CD1c-positive myeloid dendritic cell (primary cell): ENCODE data around the gene DYNC2I2.
"Not testable (repeated sequence)": the region's sequence is repeated elsewhere in the genome, so short reads cannot be mapped to it uniquely, and the experiment has no call there.

Experiments used
- DNase-seq: peaks from one replicate; pipeline ENCODE4 v3.0.0-alpha.2; 2016; ENCODE audit errors: extremely low spot score

The DYNC2I2 gene

GRCh38 chr9:128685636-128686489 lies 29.2 kb upstream of the DYNC2I2 start:
- DNase-seq, result peak; percentile 56

DNA sequence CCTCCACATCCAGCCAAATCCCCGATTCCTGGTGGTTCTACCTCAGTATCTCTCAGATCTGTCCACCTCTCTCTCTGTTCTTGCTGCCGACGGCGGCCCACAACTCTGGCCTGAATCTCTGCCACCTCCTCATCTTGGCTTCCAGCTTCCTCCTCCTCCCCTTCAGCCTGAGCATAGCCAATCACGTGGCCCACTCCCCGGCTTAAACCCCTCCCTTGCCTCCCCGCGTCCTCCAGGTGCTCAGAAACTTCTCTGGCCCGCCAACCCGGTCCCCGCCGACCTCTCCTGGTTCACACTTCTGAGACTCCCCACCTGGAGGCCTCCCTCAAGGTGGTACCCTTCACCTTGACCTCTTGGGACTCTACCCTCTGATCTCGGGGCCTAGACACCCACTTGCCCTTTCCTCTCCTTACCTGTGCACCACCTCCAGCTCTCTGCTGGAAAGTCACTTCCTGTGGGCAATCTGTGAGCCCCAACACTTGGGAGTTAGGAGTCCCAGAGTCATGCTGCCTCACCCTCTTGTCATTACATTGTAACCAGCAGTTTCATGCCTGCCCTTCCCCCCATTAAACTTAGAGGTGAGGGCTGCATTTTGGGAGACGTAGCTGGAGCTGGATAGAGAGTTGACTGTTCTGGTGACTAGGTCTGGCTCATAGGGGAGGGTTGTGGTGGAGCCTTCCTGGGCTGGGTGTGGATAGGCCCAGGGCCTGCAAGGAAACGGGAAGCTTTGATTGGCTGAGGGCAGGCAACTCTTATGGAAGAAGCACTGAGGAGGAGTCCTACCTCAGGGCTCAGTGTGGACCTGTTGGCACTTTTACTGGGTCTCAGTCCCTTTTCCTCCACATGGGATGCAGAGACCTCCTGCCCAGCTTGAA lies 27.9 kb upstream of the DYNC2I2 start:
- DNase-seq, result peak; percentile 77

- DNase-seq, result no peak
These were observed 27.3 kb upstream of the DYNC2I2 start for GRCh38 chr9:128684065-128684324.

DNA sequence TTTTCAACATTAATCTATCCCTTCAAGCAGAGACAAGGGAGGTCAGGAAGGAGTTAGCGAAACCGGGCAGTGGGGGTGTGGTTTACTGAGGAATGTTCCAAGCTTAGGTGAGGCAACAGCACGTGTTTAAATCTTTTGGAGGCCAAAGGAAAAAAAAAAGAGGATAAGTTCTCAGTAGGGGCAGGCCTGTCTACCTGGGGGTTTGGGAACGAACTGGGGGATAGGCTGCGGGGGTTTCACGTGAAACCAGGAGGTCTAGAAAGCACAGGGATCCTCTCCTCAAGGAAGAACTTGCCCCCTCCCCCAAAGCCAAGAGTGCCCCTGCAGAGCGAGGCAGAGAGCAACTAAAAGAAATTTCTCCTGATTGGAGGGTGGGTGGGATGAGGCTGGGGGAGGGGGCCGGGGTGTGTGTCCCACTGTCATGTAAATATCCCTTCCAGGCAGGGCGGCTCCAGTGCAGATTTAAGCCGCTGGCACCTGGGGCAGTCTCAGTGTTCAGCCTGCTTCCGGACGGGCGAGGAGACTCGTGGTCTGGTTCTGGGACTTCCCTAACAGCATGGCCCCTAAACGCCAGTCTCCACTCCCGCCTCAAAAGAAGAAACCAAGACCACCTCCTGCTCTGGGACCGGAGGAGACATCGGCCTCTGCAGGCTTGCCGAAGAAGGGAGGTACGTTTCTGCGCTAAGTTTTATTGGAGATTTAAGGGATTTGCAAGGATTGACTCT lies 26.9 kb upstream of the DYNC2I2 start:
- peak; percentile 62 for DNase-seq

GRCh38 chr9:128677794-128678193 lies 21.1 kb upstream of the DYNC2I2 start:
- DNase-seq, result no peak

DNA sequence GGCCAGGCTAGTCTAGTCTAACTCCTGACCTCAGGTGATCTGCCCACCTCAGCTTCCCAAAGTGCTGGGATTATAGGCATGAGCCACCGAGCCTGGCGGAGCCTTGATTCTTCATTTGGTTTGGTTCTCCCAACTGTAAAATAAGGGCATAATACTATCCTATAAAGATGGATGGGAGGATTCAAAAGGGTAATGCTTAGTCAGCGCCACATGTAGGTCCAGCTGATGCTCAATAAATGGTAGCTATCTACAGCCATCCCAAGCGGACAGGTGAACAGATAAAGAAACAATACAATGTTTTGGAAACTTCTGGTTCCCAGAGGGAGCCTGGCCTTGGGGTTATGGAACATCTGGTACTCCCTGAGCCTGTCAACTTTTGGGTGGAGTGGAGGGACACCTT lies 18.7 kb upstream of the DYNC2I2 start:
- DNase-seq, result no peak

- no peak for DNase-seq
These were observed 13.1 kb upstream of the DYNC2I2 start for GRCh38 chr9:128669786-128670185.

DNA sequence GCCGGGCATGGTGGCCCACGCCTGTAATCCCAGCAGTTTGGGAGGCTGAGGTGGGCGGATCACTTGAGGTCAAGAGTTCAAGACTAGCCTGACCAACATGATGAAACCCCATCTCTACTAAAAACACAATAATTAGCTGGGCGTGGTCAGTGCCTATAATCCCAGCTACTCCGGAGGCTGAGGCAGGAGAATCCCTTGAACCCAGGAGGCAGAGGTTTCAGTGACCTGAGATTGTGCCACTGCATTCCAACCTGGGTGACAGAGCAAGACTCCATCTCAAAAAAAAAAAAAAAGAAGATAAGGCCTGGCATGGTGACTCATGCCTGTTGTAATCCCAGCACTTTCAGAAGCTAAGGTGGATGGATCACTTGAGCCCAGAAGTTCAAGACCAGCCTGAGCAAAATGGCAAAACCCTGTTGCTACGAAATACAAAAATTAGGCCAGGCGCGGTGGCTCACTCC lies 9.9 kb upstream of the DYNC2I2 start:
- not testable (repeated sequence) for DNase-seq

- no peak for DNase-seq
These were observed 1.1 kb upstream of the DYNC2I2 start for GRCh38 chr9:128657796-128658195.

DNA sequence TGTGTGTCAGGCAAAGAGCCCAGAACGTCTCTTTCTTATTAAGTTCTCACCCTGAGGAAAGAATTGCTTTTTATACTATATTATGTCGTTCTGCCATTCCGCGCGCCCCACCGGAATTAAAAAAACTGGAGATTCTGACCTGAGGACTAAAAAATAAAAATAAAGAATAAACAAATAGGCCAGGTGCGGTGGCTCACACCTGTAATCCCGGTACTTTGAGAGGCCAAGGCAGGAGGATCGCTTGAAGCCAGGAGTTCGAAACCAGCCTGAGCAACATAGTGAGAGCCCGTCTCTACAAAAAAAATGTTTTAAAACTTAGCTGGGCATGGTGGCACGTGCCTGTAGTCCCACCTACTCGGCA lies 677 bp upstream of the DYNC2I2 start:
- no peak for DNase-seq

- DNase-seq, result no peak
These were observed 2.2 kb downstream of the DYNC2I2 start for GRCh38 chr9:128654481-128654880.

DNA sequence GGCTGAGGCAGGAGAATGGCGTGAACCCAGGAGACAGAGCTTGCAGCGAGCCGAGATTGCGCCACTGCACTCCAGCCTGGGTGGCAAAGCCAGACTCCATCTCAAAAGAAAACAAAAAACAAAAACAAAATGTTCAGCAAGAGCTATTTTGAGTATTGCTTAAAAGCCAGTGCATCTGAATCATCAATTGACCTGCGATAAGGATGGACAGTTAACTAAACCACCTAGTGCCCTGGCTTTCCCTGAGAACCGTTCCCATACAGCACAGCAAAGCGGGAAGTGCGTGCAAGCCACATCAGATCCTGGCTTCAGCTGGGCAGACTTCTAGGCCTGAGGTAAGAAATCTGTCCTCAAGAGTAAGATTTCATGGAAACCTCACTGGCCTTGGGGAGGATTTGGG lies 2.7 kb downstream of the DYNC2I2 start:
- no peak for DNase-seq

- no peak for DNase-seq
These were observed 4.8 kb downstream of the DYNC2I2 start for GRCh38 chr9:128651798-128652197.

DNA sequence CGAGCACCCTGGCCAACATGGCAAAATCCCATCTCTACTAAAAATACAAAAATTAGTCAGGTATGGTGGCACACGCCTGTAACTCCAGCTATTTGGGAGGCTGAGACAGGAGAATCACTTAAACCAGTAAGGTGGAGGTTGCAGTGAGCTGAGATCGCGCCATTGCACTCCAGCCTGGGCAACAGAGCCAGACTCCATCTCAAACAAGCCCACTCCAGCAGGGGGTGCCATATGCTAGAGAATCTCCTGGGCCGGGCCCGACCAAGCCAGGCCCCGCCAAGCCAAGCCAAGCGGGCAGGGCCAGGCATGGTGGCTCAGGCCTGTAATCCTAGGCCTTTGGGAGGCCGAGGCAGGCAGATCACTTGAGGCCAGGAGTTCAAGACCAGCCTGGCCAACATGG lies 8.4 kb downstream of the DYNC2I2 start:
- peak; percentile 70 for DNase-seq

GRCh38 chr9:128643519-128644300 lies 12.9 kb downstream of the DYNC2I2 start:
- DNase-seq, result peak; percentile 6

- DNase-seq, result no peak
These were observed 13.9 kb downstream of the DYNC2I2 start for GRCh38 chr9:128642675-128643245.

GRCh38 chr9:128640603-128641002 lies 16.0 kb downstream of the DYNC2I2 start:
- no peak for DNase-seq

DNA sequence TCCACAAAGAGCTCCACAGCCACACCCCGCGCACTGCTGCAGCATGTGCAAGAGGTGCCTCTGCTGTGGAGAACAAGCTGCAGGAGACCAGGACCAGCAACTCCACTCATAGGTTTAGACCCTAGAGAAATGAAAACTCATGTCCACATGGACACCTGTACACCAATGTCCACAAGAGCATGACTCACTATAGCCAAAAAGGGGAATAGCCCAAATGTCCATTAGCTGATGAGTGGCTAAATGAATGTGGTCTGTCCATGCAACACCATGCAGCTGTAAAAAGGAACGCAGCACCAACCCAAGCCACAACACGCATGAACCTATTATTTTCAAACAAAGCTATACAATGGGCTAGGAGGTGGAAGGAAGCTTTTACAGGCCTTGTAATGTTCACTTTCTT lies 18.1 kb downstream of the DYNC2I2 start:
- DNase-seq, result no peak

GRCh38 chr9:128637656-128638055 lies 19.0 kb downstream of the DYNC2I2 start:
- no peak for DNase-seq

DNA sequence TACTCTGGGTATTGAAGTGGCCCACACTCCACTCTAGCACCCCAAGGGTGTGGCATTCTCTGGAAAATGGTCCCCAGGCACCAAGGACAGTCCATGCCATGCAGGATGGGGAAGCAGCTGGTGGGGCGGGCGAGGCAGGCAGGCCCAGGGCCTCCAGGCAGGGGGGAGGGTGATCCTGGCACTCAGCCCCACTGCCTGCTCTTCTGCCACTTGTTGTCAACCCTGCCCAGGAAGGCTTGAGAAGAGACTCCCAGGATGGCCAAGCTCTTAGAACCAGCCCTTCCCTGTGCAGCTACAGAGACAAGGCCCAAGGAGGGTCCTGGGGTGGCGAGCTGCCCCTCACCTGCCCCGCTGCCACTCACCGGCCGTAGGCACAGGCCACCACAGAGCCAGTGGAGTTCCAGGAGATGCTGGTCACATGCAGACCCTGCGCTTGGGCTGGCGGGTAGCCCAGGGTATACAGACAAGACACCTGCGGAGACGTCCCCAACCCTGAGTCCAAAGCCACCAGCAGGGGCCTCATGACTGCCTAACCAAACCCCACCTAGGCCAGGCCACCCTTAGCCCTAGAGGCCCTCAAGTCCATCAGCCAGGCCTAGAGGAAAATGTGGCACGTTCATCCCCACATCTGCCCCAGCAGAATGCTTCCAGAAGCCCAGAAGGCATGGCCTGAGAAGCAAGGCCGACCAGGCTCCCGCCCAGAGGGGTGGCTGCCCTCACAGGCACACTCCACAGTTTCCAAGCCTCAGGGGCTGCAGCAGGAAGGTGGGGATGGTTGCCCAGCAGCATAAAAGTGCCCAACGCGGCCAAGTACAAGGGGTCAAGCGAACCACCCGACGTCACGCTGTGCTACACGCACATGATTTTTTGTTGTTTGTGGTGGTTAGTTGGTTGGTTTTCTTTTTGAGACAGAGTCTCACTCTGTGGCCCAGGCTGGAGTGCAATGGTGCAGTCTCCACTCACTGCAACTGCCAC lies 19.8 kb downstream of the DYNC2I2 start:
- no peak for DNase-seq
